ENCODE data around the gene PDAP1. TPM values are rescaled to one million over a fixed set of nuclear protein-coding genes. Genes with fewer than 3 reads are reported as not detected.

Gene PDAP1, protein sequence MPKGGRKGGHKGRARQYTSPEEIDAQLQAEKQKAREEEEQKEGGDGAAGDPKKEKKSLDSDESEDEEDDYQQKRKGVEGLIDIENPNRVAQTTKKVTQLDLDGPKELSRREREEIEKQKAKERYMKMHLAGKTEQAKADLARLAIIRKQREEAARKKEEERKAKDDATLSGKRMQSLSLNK
- total RNA-seq = 10 to 100 TPM; 31.1 to 90.0 (median 83.9) TPM
- 100 to 1,000 TPM in 1 of 2 donors, 10 to 100 TPM in 1; 81.5 to 155 TPM for polyA plus RNA-seq
- long read RNA-seq, donor 1, transcript PDAP1-201 (6 exons, 2,546 nt) = major isoform, 130 of 164 reads
- long read RNA-seq, donor 1, partial matches to known transcripts = 12 of 164 reads
- long read RNA-seq, donor 1, other reads (novel, unspliced or antisense) = 19 of 164 reads
- long read RNA-seq, donor 2, transcript PDAP1-201 (6 exons, 2,546 nt) = major isoform, 56 of 331 reads
- long read RNA-seq, donor 2, partial matches to known transcripts = 155 of 331 reads
- long read RNA-seq, donor 2, other reads (novel, unspliced or antisense) = 120 of 331 reads
- long read RNA-seq, donor 3, transcript PDAP1-201 (6 exons, 2,546 nt) = major isoform, 66 of 106 reads
- long read RNA-seq, donor 3, partial matches to known transcripts = 9 of 106 reads
- long read RNA-seq, donor 3, other reads (novel, unspliced or antisense) = 30 of 106 reads

DNA sequence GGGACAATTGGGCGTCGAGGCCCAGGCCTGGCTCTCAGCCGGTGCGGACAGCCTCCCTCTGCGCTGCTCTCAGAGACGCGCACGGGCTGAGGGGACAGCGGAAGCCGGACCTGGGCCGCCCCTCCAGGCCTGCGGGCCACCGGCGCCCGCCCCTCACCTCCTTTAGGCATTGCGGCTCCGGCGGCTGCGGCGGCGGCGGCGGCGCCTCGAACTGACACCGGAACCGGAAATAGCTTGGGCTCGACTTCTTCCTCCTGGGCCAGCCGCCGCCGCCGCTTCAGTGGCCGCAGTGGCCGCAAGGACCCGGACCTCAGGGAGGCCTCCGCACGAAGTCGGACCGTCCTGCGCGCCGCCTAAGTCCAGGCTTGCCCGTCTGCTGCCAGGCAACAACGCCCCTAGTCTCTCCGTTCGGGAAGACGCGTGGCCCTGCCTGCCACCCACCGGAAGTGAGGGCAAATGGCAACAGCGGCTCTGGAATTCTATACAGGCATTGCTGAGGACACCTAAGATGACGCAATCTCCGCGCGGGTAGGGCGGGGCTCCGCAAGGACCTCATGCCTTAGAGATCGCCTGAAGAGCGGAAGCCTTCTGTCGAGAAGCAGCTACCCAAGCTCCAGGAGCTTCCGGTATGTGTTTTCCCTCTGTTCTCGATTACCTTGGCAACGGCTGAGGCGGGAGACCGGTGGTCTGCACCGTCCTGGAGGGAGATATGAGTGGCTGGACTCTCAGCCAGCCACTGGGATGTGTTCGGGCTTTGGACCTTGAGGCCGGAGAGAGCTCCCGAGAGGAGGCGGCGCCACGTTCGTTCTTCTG lies at the start of gene PDAP1, which contains the start of gene BUD31:
PDAP1 (minus strand) TSS at position 219 of the 813 bp plus-strand sequence; CDS start at position 170, 49 bp downstream.
BUD31 (plus strand) TSS at position 591 of the 813 bp plus-strand sequence. CDS start 2,124 bp downstream, outside the sequence.
- intact Hi-C loops (cut with DNase I) = loop anchor here in 1 of 4 donors (10.0 kb wide), 1 partner anchor 146 kb away; the partner anchor contains the start of genes FAM200A and ZNF655
- Histone ChIP-seq H3K27ac (peak within 1 kb of the TSS; percentile 73 to 99), H3K9me3 (no peaks in the 10 kb centered on the region), H3K27me3 (no peaks in the 10 kb centered on the region), H3K4me3 (peak within 1 kb of the TSS; percentile 100), H3K36me3 (no peaks in the 10 kb centered on the region), H3K4me1 (ENCODE audit: insufficient read depth) (peaks cover 10% of the 10 kb centered on the region)
- WGBS, 3 donors = 0 to 1% (median 1%) methylated on average over 57 to 72 of the region's 72 CpGs
- TF ChIP-seq POLR2A (IDR thresholded peaks at IDR 0.05) (peak; percentile 77), EP300 (IDR thresholded peaks at IDR 0.05) (peak; percentile 73)
- TF ChIP-seq, protein P1, sequence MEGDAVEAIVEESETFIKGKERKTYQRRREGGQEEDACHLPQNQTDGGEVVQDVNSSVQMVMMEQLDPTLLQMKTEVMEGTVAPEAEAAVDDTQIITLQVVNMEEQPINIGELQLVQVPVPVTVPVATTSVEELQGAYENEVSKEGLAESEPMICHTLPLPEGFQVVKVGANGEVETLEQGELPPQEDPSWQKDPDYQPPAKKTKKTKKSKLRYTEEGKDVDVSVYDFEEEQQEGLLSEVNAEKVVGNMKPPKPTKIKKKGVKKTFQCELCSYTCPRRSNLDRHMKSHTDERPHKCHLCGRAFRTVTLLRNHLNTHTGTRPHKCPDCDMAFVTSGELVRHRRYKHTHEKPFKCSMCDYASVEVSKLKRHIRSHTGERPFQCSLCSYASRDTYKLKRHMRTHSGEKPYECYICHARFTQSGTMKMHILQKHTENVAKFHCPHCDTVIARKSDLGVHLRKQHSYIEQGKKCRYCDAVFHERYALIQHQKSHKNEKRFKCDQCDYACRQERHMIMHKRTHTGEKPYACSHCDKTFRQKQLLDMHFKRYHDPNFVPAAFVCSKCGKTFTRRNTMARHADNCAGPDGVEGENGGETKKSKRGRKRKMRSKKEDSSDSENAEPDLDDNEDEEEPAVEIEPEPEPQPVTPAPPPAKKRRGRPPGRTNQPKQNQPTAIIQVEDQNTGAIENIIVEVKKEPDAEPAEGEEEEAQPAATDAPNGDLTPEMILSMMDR (IDR thresholded peaks at IDR 0.05) = peak in 2 of 3 donors; percentile 60 to 77
- DNase-seq = peak; percentile 92 to 96 (median 94)

DNA sequence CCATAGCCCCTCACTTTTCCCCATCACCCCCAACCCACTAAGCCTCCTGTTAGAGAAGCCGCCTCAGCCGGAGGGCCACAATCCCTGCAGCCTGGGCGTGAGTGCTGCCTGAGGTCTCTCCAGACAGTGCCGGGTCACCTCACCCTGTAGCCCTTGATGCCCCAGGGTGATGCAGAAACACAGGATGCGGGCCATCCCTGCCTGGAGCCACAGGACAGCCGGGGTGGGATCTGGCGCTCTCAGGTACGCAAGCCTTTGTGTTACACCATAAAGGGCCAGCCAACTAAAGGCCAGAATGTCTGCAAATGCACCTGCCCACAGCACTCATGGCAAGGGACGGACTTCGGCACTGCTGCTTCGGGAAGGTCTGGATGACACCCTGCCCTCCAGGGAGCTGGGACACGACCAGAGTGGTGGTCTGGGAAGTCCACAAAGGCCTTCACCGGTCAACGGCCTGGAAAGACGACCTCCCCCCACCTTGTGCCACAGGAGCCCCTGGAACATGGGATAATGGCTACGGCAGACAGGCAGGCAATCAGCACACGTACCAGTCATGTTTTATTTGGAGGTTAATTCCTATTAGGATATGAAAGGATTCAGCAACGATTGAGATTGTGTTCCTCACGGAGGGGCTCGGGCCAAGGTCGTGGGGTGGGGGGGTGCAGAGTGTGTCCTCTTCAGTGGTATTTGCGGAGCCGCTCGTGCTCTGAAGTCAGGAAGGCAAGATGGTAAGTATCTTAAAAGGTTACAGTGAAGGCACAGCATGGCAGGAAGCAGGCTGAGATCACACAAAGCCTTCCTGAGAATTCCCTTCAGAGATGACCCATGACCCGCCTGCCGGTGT lies 49.5 kb upstream of the PDAP1 start:
- DNase-seq = no peak
- H3K36me3 ChIP-seq = no peaks in the 10 kb centered on the region
- 69 to 79% (median 70%) methylated on average over 25 to 26 of the region's 26 CpGs for WGBS, 3 donors
- intact Hi-C loops (cut with DNase I) = no loop called here
- H3K27me3 ChIP-seq = no peaks in the 10 kb centered on the region
- no peaks in the 10 kb centered on the region for H3K9me3 ChIP-seq
- H3K27ac ChIP-seq = no peak overlapping the region
- no peak for TF ChIP-seq EP300 (IDR thresholded peaks at IDR 0.05)
- TF ChIP-seq, protein P1 (IDR thresholded peaks at IDR 0.05) = no peak
- no peak for TF ChIP-seq POLR2A (IDR thresholded peaks at IDR 0.05)
- H3K4me3 ChIP-seq = no peak overlapping the region
- H3K4me1 ChIP-seq (ENCODE audit: insufficient read depth) = no peaks in the 10 kb centered on the region

DNA sequence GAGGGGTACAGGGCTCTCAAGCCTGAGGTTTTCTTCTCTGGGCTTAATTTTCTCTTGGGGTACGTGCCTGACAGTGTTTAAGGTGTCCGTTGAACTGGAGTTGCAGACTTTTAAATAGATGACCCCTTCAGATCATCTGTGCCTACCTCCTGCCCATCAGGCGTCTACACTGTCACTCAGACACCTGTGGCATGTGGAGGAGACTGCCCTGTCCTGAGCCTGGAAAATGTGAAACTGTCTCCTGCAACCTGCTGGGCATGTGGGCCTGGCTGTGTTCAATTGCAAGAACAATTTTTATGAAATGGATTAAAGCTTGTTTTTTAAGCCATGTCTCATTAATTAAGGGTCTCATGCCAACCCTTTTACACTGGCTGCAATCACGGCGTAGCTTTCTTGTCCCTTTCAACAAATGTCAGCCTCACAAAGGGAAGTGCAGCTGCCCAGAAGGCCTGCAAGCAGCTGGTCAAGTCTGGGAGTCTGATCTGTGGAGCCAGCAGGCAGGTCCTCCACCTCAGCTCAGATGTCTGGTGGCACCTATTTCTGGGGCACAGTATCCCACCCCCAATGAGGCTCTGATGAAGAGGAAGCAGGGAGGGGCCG lies 48.8 kb upstream of the PDAP1 start:
- intact Hi-C loops (cut with DNase I) = no loop called here
- H3K9me3 ChIP-seq = no peaks in the 10 kb centered on the region
- H3K27me3 ChIP-seq = no peaks in the 10 kb centered on the region
- TF ChIP-seq POLR2A (IDR thresholded peaks at IDR 0.05) = no peak
- TF ChIP-seq, protein P1 (IDR thresholded peaks at IDR 0.05) = no peak
- TF ChIP-seq EP300 (IDR thresholded peaks at IDR 0.05) = no peak
- no peaks in the 10 kb centered on the region for H3K4me1 ChIP-seq (ENCODE audit: insufficient read depth)
- no peak overlapping the region for H3K27ac ChIP-seq
- no peak overlapping the region for H3K4me3 ChIP-seq
- WGBS, 3 donors = 71 to 74% (median 73%) methylated on average over 5 to 6 of the region's 6 CpGs
- H3K36me3 ChIP-seq = no peaks in the 10 kb centered on the region
- no peak for DNase-seq
